ENCODE results near the gene PCDHGC3. TPM values are rescaled to one million over a fixed set of nuclear protein-coding genes. Genes with fewer than 3 reads are reported as not detected.

The PCDHGC3 gene
- total and polyA plus RNA-seq, 4 experiments from 2014 or later = 0.14 to 0.17 TPM; not detected in 2

- Mint-ChIP-seq H3K36me3 (peaks cover 63 to 91% of the 10 kb centered on the region in 2 donors), H3K4me1 (peaks cover 16 to 31% (median 23%) of the 10 kb centered on the region in 4 donors), H3K9me3 (no peaks in the 10 kb centered on the region), H3K27me3 (no peaks in the 10 kb centered on the region), H3K27ac (peak overlapping the region in 1 of 7 donors; percentile 6), H3K4me3 (no peak overlapping the region)
- H3K9me3 ChIP-seq (ENCODE audit: control insufficient read depth in 1 of 2, low read length in 2 of 2) = no peaks in the 10 kb centered on the region
- ChIA-PET POLR2A (ENCODE audit: partially characterized antibody) (interaction anchor here (1.1 kb wide), 1 partner anchor 197 kb away, joined by 3 read pairs; the partner anchor contains the start of gene TAF7), CTCF (ENCODE audit: partially characterized antibody) (interaction anchor here (0.6 to 8.1 kb wide), 4 partner anchors 7 to 74 kb away, joined by 3 to 144 read pairs (median 3); no protein-coding TSS in a partner anchor)
- H3K4me3 ChIP-seq (ENCODE audit: low read length in 2 of 2) = no peak overlapping the region
- no peak overlapping the region for H3K27ac ChIP-seq (ENCODE audit: low read depth, low read length)
- H3K36me3 ChIP-seq (ENCODE audit: insufficient read depth, low read length) = peaks cover 70% of the 10 kb centered on the region
- no peaks in the 10 kb centered on the region for H3K27me3 ChIP-seq (ENCODE audit: insufficient read depth, low read length)
- peaks cover 20% of the 10 kb centered on the region for H3K4me1 ChIP-seq (ENCODE audit: insufficient read depth, low read length)
- intact Hi-C loops (cut with micrococcal nuclease) = no loop called here
- DNase-seq = no peak
Observed at GRCh38 chr5:141517312-141517711, 41.5 kb downstream of the PCDHGC3 start.

- no peaks in the 10 kb centered on the region for H3K9me3 Mint-ChIP-seq
- Histone ChIP-seq H3K36me3 (ENCODE audit: insufficient read depth, low read length) (peaks cover 78% of the 10 kb centered on the region), H3K27me3 (ENCODE audit: insufficient read depth, low read length) (no peaks in the 10 kb centered on the region), H3K27ac (ENCODE audit: low read depth, low read length) (no peak overlapping the region), H3K9me3 (ENCODE audit: control insufficient read depth in 1 of 2, low read length in 2 of 2) (no peaks in the 10 kb centered on the region), H3K4me3 (ENCODE audit: low read length in 2 of 2) (no peak overlapping the region), H3K4me1 (ENCODE audit: insufficient read depth, low read length) (peaks cover 28% of the 10 kb centered on the region)
- peak overlapping the region in 2 of 7 donors; percentile 46 to 48 for H3K27ac Mint-ChIP-seq
- intact Hi-C loops (cut with micrococcal nuclease) = no loop called here
- H3K36me3 Mint-ChIP-seq = peaks cover 65 to 91% of the 10 kb centered on the region in 2 donors
- H3K27me3 Mint-ChIP-seq = no peaks in the 10 kb centered on the region
- CTCF ChIA-PET (ENCODE audit: partially characterized antibody) = interaction anchor here (0.7 to 1.5 kb wide), 5 partner anchors 9 to 198 kb away, joined by 3 to 6 read pairs (median 3); partner anchors contain the start of gene TAF7
- H3K4me1 Mint-ChIP-seq = peaks cover 12 to 33% (median 21%) of the 10 kb centered on the region in 4 donors
- no peak overlapping the region for H3K4me3 Mint-ChIP-seq
- no peak for DNase-seq
- POLR2A ChIA-PET (ENCODE audit: partially characterized antibody) = interaction anchor here (1.1 kb wide), 1 partner anchor 198 kb away, joined by 3 read pairs; the partner anchor contains the start of gene TAF7
Observed at GRCh38 chr5:141517880-141518617, 42.3 kb downstream of the PCDHGC3 start.

- DNase-seq = no peak
- CTCF ChIA-PET (ENCODE audit: partially characterized antibody) = interaction anchor here (0.7 to 1.5 kb wide), 5 partner anchors 9 to 198 kb away, joined by 3 to 6 read pairs (median 3); partner anchors contain the start of gene TAF7
- intact Hi-C loops (cut with micrococcal nuclease) = no loop called here
- Histone ChIP-seq H3K4me1 (ENCODE audit: insufficient read depth, low read length) (peaks cover 29% of the 10 kb centered on the region), H3K9me3 (ENCODE audit: control insufficient read depth in 1 of 2, low read length in 2 of 2) (no peaks in the 10 kb centered on the region), H3K27ac (ENCODE audit: low read depth, low read length) (no peak overlapping the region), H3K27me3 (ENCODE audit: insufficient read depth, low read length) (no peaks in the 10 kb centered on the region), H3K36me3 (ENCODE audit: insufficient read depth, low read length) (peaks cover 83% of the 10 kb centered on the region), H3K4me3 (ENCODE audit: low read length in 2 of 2) (no peak overlapping the region)
- peaks cover 10 to 29% (median 20%) of the 10 kb centered on the region in 4 donors for H3K4me1 Mint-ChIP-seq
- no peak overlapping the region for H3K4me3 Mint-ChIP-seq
- H3K9me3 Mint-ChIP-seq = no peaks in the 10 kb centered on the region
- POLR2A ChIA-PET (ENCODE audit: partially characterized antibody) = no interaction called here
- peak overlapping the region in 2 of 7 donors; percentile 46 to 51 for H3K27ac Mint-ChIP-seq
- H3K27me3 Mint-ChIP-seq = no peaks in the 10 kb centered on the region
- peaks cover 70 to 93% of the 10 kb centered on the region in 2 donors for H3K36me3 Mint-ChIP-seq
Observed at GRCh38 chr5:141518618-141519015, 42.9 kb downstream of the PCDHGC3 start.

GRCh38 chr5:141519605-141520565 is 44.1 kb downstream of the PCDHGC3 start:
- Mint-ChIP-seq H3K27me3 (no peaks in the 10 kb centered on the region), H3K4me1 (peaks cover 7 to 27% (median 15%) of the 10 kb centered on the region in 4 donors), H3K4me3 (no peak overlapping the region), H3K36me3 (peaks cover 79 to 83% of the 10 kb centered on the region in 2 donors), H3K9me3 (no peaks in the 10 kb centered on the region), H3K27ac (peak overlapping the region in 3 of 7 donors; percentile 36 to 69 (median 46))
- no peaks in the 10 kb centered on the region for H3K9me3 ChIP-seq (ENCODE audit: control insufficient read depth in 1 of 2, low read length in 2 of 2)
- no peaks in the 10 kb centered on the region for H3K27me3 ChIP-seq (ENCODE audit: insufficient read depth, low read length)
- intact Hi-C loops (cut with micrococcal nuclease) = no loop called here
- no peak overlapping the region for H3K4me3 ChIP-seq (ENCODE audit: low read length in 2 of 2)
- H3K27ac ChIP-seq (ENCODE audit: low read depth, low read length) = no peak overlapping the region
- H3K4me1 ChIP-seq (ENCODE audit: insufficient read depth, low read length) = peaks cover 16% of the 10 kb centered on the region
- CTCF ChIA-PET (ENCODE audit: partially characterized antibody) = interaction anchor here (1.0 to 10.2 kb wide), 9 partner anchors 7 to 200 kb away, joined by 3 to 144 read pairs (median 4); partner anchors contain the start of genes PCDHGA11 and TAF7
- peaks cover 94% of the 10 kb centered on the region for H3K36me3 ChIP-seq (ENCODE audit: insufficient read depth, low read length)
- no peak for DNase-seq
- POLR2A ChIA-PET (ENCODE audit: partially characterized antibody) = interaction anchor here (0.6 kb wide), 1 partner anchor 68 kb away, joined by 3 read pairs; no protein-coding TSS in a partner anchor

GRCh38 chr5:141521244-141521781 is 45.5 kb downstream of the PCDHGC3 start:
- ChIA-PET POLR2A (ENCODE audit: partially characterized antibody) (no interaction called here), CTCF (ENCODE audit: partially characterized antibody) (interaction anchor here (1.0 to 10.2 kb wide), 9 partner anchors 8 to 802 kb away, joined by 3 to 144 read pairs (median 5); partner anchors contain the start of genes PCDHGA10 and TAF7)
- intact Hi-C loops (cut with micrococcal nuclease) = no loop called here
- Histone ChIP-seq H3K27ac (ENCODE audit: low read depth, low read length) (no peak overlapping the region), H3K4me3 (ENCODE audit: low read length in 2 of 2) (no peak overlapping the region), H3K9me3 (ENCODE audit: control insufficient read depth in 1 of 2, low read length in 2 of 2) (no peaks in the 10 kb centered on the region), H3K4me1 (ENCODE audit: insufficient read depth, low read length) (peaks cover 15% of the 10 kb centered on the region), H3K36me3 (ENCODE audit: insufficient read depth, low read length) (peaks cover 90% of the 10 kb centered on the region), H3K27me3 (ENCODE audit: insufficient read depth, low read length) (no peaks in the 10 kb centered on the region)
- H3K4me3 Mint-ChIP-seq = no peak overlapping the region
- H3K4me1 Mint-ChIP-seq = peaks cover 8 to 28% (median 21%) of the 10 kb centered on the region in 4 donors
- H3K27me3 Mint-ChIP-seq = no peaks in the 10 kb centered on the region
- H3K36me3 Mint-ChIP-seq = peaks cover 69 to 81% of the 10 kb centered on the region in 2 donors
- no peaks in the 10 kb centered on the region for H3K9me3 Mint-ChIP-seq
- H3K27ac Mint-ChIP-seq = peak overlapping the region in 6 of 7 donors; percentile 2 to 86 (median 50)
- no peak for DNase-seq

GRCh38 chr5:141522301-141522700 is 46.5 kb downstream of the PCDHGC3 start:
- Mint-ChIP-seq H3K4me3 (no peak overlapping the region), H3K36me3 (peaks cover 59 to 78% of the 10 kb centered on the region in 2 donors), H3K27me3 (no peaks in the 10 kb centered on the region), H3K9me3 (no peaks in the 10 kb centered on the region), H3K4me1 (peaks cover 8 to 28% (median 21%) of the 10 kb centered on the region in 4 donors), H3K27ac (peak overlapping the region in 6 of 7 donors; percentile 22 to 86 (median 64))
- intact Hi-C loops (cut with micrococcal nuclease) = no loop called here
- Histone ChIP-seq H3K27ac (ENCODE audit: low read depth, low read length) (no peak overlapping the region), H3K4me3 (ENCODE audit: low read length in 2 of 2) (no peak overlapping the region), H3K9me3 (ENCODE audit: control insufficient read depth in 1 of 2, low read length in 2 of 2) (no peaks in the 10 kb centered on the region), H3K36me3 (ENCODE audit: insufficient read depth, low read length) (peaks cover 90% of the 10 kb centered on the region), H3K27me3 (ENCODE audit: insufficient read depth, low read length) (no peaks in the 10 kb centered on the region), H3K4me1 (ENCODE audit: insufficient read depth, low read length) (peaks cover 15% of the 10 kb centered on the region)
- DNase-seq = no peak
- ChIA-PET POLR2A (ENCODE audit: partially characterized antibody) (interaction anchor here (1.0 kb wide), 1 partner anchor 202 kb away, joined by 4 read pairs; the partner anchor contains the start of gene TAF7), CTCF (ENCODE audit: partially characterized antibody) (interaction anchor here (0.7 to 10.2 kb wide), 12 partner anchors 9 to 335 kb away, joined by 3 to 144 read pairs (median 5); partner anchors contain the start of genes PCDHB9, PCDHGA10 and TAF7)
